Fibroblast of lung (primary cell): Measurements from ENCODE around the gene TMEM244.

Experiments used
- CTCF ChIP-seq, 2 donors: IDR thresholded peaks in 1 of 2; conservative IDR thresholded peaks in 1 of 2; 1 replicate in 1 of 2; 2 replicates in 1 of 2; pipeline ENCODE4 v1.5.1; 2011 to 2012; ENCODE audit warnings: low read length in 2 of 2, control low read depth in 1 of 2, inconsistent platforms in 1 of 2, low read depth in 1 of 2, mild to moderate bottlenecking in 1 of 2
- EZH2 ChIP-seq: IDR thresholded peaks from 2 replicates; pipeline ENCODE4 v1.5.1; 2012; ENCODE audit warnings: low read length, control low read depth, mild to moderate bottlenecking; ENCODE audit errors: missing control alignments

- TF ChIP-seq CTCF (conservative IDR thresholded peaks at IDR 0.05 in 1 of 2, IDR thresholded peaks at IDR 0.05 in 1 of 2; ENCODE audit: low read depth in 1 of 2, low read length in 2 of 2) (no peak), EZH2 (no peak)
Observed at GRCh38 chr6:129882510-129883023, 21.5 kb upstream of the TMEM244 start.
